Smooth muscle cell of bladder (primary cell): ENCODE data around the gene KCNK6. TPM values are rescaled to one million over a fixed set of nuclear protein-coding genes. Genes with fewer than 3 reads are reported as not detected.

ENCODE experiments used
- total RNA-seq: library from RNA; depleted of rRNA; stranded (reverse); fragments of >200 nt; gene quantifications from 2 replicates; pipeline ENCODE4 v1.2.3, GENCODE V29; 2014

The KCNK6 gene
- total RNA-seq, result 8.5 and 19.5 TPM in 2 replicates

DNA sequence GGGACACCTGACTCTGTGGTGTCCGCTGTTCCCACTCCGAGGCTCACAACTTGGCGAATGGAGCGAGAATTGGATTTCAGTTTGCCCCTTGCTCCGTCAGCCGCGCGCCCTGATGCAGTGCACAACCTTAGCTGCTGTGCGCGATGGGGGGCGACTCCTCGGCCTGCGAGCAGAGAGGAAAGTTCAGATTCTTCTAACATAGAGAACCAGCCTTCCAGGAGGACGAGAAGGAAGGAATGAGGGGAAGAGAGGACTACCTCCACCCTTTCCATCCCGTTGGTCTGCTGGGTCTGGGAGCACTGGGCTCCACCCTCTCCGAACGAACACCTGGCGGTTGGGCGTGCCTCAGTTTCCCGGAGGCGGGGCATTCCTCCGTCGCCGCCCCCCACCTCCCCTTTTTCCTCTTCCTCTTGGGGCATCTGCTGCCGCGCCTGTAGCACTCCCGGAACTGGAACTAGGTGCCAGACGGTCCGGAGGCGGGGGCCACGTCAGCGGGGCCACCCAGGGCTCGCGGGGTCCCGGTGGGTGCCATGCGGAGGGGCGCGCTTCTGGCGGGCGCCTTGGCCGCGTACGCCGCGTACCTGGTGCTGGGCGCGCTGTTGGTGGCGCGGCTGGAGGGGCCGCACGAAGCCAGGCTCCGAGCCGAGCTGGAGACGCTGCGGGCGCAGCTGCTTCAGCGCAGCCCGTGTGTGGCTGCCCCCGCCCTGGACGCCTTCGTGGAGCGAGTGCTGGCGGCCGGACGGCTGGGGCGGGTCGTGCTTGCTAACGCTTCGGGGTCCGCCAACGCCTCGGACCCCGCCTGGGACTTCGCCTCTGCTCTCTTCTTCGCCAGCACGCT lies at the start of gene KCNK6:
TSS of gene KCNK6 (plus strand) at position 425 of the 838 bp plus-strand sequence. CDS start at position 531, 106 bp downstream.

GRCh38 chr19:38303517-38304351 lies 15.9 kb upstream of the KCNK6 start, which contains the start of gene C19orf33:
TSS of gene C19orf33 (plus strand) at chr19:38304251. CDS start at chr19:38304262, 11 bp downstream.

GRCh38 chr19:38315657-38316476 lies 3.8 kb upstream of the KCNK6 start, which contains the start of gene YIF1B:
TSS of gene YIF1B (minus strand) at chr19:38315947. CDS start at chr19:38315917, 30 bp downstream.

DNA sequence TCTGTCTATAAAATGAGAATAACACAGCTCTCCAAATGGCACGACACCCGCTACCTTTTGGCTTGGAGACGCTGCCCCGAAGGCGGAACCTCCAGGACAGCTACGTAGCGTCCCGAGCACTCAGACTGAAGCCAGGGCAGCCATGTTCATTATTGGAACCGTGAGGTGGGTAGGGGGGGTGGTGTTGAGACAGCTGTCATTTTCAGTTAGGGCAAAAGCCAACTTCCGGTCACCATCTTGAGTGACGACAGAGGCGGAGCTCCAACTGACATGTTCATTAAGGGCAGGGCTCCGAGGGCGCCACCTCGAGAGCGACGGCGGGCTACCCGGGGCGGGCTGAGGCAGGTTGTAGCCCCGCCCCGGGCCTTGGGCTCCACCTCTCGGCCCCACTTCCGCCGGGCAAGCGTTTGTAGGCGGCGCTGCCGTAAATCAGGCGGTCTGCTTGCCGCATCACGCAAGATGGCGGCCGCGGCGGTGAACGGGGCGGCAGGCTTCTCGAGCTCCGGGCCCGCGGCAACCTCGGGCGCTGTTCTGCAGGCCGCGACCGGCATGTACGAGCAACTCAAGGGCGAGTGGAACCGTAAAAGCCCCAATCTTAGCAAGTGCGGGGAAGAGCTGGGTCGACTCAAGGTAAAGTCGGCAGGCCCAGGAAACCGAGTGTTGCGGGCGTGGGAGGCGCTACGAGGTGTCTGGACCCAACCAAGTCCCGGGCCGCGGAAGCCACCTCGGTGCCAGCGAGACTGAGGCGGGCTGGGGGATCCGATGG lies 54.9 kb downstream of the KCNK6 start, which contains the start of gene PSMD8:
TSS of gene PSMD8 (plus strand) at position 240 of the 766 bp plus-strand sequence. CDS start at position 271, 31 bp downstream.

Other genes with a start within 250 kb of the KCNK6 start
- 0.55 and 0.57 TPM in 2 replicates for gene DPF1, start 95.6 kb upstream of the KCNK6 start, total RNA-seq
- gene PPP1R14A, start 63.5 kb upstream of the KCNK6 start, total RNA-seq, result 0.43 and 0.65 TPM in 2 replicates
- 1.1 and 4.0 TPM in 2 replicates for gene SPINT2, start 55.3 kb upstream of the KCNK6 start, total RNA-seq
- 0.65 and 0.71 TPM in 2 replicates for gene C19orf33, start 15.6 kb upstream of the KCNK6 start, total RNA-seq
- gene YIF1B, start 3.9 kb upstream of the KCNK6 start, total RNA-seq, result 83.2 and 95.1 TPM in 2 replicates
- 0.28 and 0.74 TPM in 2 replicates for gene CATSPERG, start 16.0 kb downstream of the KCNK6 start, total RNA-seq
- gene PSMD8, start 54.7 kb downstream of the KCNK6 start, total RNA-seq, result 254 and 265 TPM in 2 replicates
- gene GGN, start 68.2 kb downstream of the KCNK6 start, total RNA-seq, result 0.14 and 0.46 TPM in 2 replicates
- 0.71 and 1.0 TPM in 2 replicates for gene SPRED3, start 68.9 kb downstream of the KCNK6 start, total RNA-seq
- 5.7 and 6.7 TPM in 2 replicates for gene FAM98C, start 83.2 kb downstream of the KCNK6 start, total RNA-seq
- not detected in 2 replicates for gene RASGRP4, start 106.4 kb downstream of the KCNK6 start, total RNA-seq
- under 0.01 TPM in 2 replicates for gene RYR1, start 113.8 kb downstream of the KCNK6 start, total RNA-seq